Natural killer cell (primary cell): Measurements from ENCODE around the gene FRA10AC1. TPM values are rescaled to one million over a fixed set of nuclear protein-coding genes. Genes with fewer than 3 reads are reported as not detected.

Source experiments
- ATAC-seq, 3 donors: fragments of 150-1000 bp in 2 of 3; fragments of 200-7000 bp in 1 of 3; cut with Tn5 transposase; 1 replicate in 1 of 3; 2 replicates in 2 of 3; pipeline ENCODE4 v1.10.0; 2021; ENCODE audit warnings: mild to moderate bottlenecking in 2 of 3, moderate library complexity in 2 of 3
- DNase-seq, 2 donors: peaks; one replicate each; pipeline versions ENCODE4 v3.0.0 to v3.0.0-alpha.2; 2013 to 2021; ENCODE audit warnings: mixed read lengths in 1 of 2
- H3K27ac ChIP-seq: one replicate; pipeline ENCODE4 v1.5.1; 2013; ENCODE audit warnings: mild to moderate bottlenecking, low read length
- H3K27me3 ChIP-seq: one replicate; pipeline ENCODE4 v1.6.1; 2013; ENCODE audit warnings: low read length; ENCODE audit not compliant: control insufficient read depth, insufficient read depth
- H3K36me3 ChIP-seq: one replicate; pipeline ENCODE4 v1.6.1; 2013; ENCODE audit warnings: low read length; ENCODE audit not compliant: control insufficient read depth, insufficient read depth
- H3K4me1 ChIP-seq: one replicate; pipeline ENCODE4 v1.6.1; 2013; ENCODE audit warnings: low read length; ENCODE audit not compliant: control insufficient read depth, insufficient read depth
- H3K4me3 ChIP-seq: one replicate; pipeline ENCODE4 v1.5.1; 2013; ENCODE audit warnings: low read length
- H3K9me3 ChIP-seq: one replicate; pipeline ENCODE4 v1.6.1; 2013; ENCODE audit warnings: low read length; ENCODE audit not compliant: control insufficient read depth, insufficient read depth
- H3K27ac Mint-ChIP-seq, 2 donors: one replicate each; pipeline ENCODE4 v1.8.0; 2022; ENCODE audit warnings: mild to moderate bottlenecking in 2 of 2, mixed read lengths in 2 of 2, moderate library complexity in 1 of 2
- H3K27me3 Mint-ChIP-seq, 2 donors: one replicate each; pipeline ENCODE4 v1.8.0; 2022; ENCODE audit warnings: low read depth in 2 of 2, mixed read lengths in 2 of 2
- H3K36me3 Mint-ChIP-seq: one replicate; pipeline ENCODE4 v1.8.0; 2022; ENCODE audit warnings: mixed read lengths
- H3K4me1 Mint-ChIP-seq, 2 donors: one replicate each; pipeline ENCODE4 v1.8.0; 2022; ENCODE audit warnings: mixed read lengths in 2 of 2
- H3K4me3 Mint-ChIP-seq: one replicate; pipeline ENCODE4 v1.8.0; 2022; ENCODE audit warnings: mild to moderate bottlenecking, moderate library complexity, mixed read lengths
- H3K9me3 Mint-ChIP-seq, 2 donors: one replicate each; pipeline ENCODE4 v1.8.0; 2022; ENCODE audit warnings: mixed read lengths in 2 of 2
- WGBS: methylation state at CpG from one replicate; pipeline ENCODE4 v1.1.7; 2013; ENCODE audit warnings: missing lambda C conversion rate; ENCODE audit not compliant: insufficient coverage; 5-methylcytosine and 5-hydroxymethylcytosine counted together
- intact Hi-C: fragments of 100-400 bp; cut with micrococcal nuclease; formaldehyde crosslinking; loops from one replicate; pipeline ENCODE4 v1.14.2; 2022
- total RNA-seq, 4 donors: library from RNA; stranded (reverse); fragments of 120-200 nt in 1 of 4; gene quantifications; one replicate each; pipeline versions ENCODE4 v1.2.3 to v1.2.4, GENCODE V29; 2013 to 2022
- TF ChIP-seq, protein P1 (sequence below): fragments of 200-600 bp; IDR thresholded peaks from one replicate; pipeline ENCODE4 v1.8.0; 2022; ENCODE audit warnings: antibody characterized with exemption

The FRA10AC1 gene
- total RNA-seq, 3 donors from 2014 or later (not counting 1 experiment from before 2014, with no cell fraction given), result 8.3 to 18.7 (median 12.9) TPM

DNA sequence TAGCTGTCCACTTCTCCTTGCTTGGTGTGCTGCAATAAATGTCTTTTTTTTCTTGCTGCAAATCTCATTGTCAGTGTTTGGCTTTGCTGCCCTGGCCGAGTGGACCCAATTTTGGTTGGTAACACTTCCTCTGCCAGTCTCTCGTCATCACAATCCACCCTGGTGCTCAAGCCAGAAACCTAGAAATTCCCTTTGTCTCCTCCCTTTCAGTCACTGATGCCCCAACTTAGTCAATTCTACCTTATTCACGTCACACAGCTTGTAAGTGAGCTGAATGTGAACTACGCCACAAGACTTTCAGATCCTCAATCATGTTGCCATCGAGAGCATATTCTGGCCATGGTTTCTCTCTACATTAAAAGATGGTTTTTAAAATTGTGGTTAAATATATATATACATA is 13.0 kb upstream of the FRA10AC1 start:
- no peak for DNase-seq
- TF ChIP-seq, protein P1, sequence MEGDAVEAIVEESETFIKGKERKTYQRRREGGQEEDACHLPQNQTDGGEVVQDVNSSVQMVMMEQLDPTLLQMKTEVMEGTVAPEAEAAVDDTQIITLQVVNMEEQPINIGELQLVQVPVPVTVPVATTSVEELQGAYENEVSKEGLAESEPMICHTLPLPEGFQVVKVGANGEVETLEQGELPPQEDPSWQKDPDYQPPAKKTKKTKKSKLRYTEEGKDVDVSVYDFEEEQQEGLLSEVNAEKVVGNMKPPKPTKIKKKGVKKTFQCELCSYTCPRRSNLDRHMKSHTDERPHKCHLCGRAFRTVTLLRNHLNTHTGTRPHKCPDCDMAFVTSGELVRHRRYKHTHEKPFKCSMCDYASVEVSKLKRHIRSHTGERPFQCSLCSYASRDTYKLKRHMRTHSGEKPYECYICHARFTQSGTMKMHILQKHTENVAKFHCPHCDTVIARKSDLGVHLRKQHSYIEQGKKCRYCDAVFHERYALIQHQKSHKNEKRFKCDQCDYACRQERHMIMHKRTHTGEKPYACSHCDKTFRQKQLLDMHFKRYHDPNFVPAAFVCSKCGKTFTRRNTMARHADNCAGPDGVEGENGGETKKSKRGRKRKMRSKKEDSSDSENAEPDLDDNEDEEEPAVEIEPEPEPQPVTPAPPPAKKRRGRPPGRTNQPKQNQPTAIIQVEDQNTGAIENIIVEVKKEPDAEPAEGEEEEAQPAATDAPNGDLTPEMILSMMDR, result no peak

DNA sequence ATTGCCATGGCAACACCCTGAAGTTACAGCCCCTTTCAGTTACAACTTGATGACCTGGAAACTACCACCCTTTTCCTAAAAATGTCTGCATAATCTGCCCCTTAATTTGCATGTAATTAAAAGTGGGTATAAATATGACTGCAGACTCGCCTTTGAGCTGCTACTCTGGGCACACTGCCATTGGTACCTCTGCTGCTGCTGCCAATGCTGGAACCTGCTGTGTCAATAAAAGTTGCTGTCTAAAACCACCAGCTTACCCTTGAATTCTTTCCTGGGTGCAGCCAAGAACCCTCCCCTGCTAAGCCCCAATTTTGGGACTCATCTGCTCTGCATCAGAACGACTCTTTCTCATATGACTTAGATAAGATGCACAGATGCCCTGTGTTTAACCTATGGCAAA is 10.2 kb upstream of the FRA10AC1 start:
- Histone ChIP-seq H3K4me3 (no peak overlapping the region), H3K36me3 (no peaks in the 10 kb centered on the region), H3K4me1 (no peaks in the 10 kb centered on the region), H3K27me3 (no peaks in the 10 kb centered on the region), H3K9me3 (no peaks in the 10 kb centered on the region), H3K27ac (no peak overlapping the region)
- Mint-ChIP-seq H3K4me3 (no peak overlapping the region), H3K9me3 (no peaks in the 10 kb centered on the region), H3K4me1 (no peaks in the 10 kb centered on the region), H3K27ac (no peak overlapping the region), H3K36me3 (no peaks in the 10 kb centered on the region), H3K27me3 (peaks cover 3 to 27% of the 10 kb centered on the region in 2 donors)
- TF ChIP-seq, protein P1, result no peak
- ATAC-seq (no peak), DNase-seq (no peak)
- 89% methylated on average over 2 of the region's 2 CpGs for WGBS
- intact Hi-C loops, result no loop called here

More for the DNA sequence above, 13.0 kb upstream of the FRA10AC1 start:
- intact Hi-C loops, result no loop called here
- Histone ChIP-seq H3K27me3 (no peaks in the 10 kb centered on the region), H3K4me3 (no peak overlapping the region), H3K27ac (no peak overlapping the region), H3K4me1 (no peaks in the 10 kb centered on the region), H3K36me3 (no peaks in the 10 kb centered on the region), H3K9me3 (no peaks in the 10 kb centered on the region)
- Mint-ChIP-seq H3K4me3 (no peak overlapping the region), H3K27ac (no peak overlapping the region), H3K36me3 (no peaks in the 10 kb centered on the region), H3K9me3 (no peaks in the 10 kb centered on the region), H3K4me1 (no peaks in the 10 kb centered on the region), H3K27me3 (peaks cover 11 to 31% of the 10 kb centered on the region in 2 donors)
- no peak for ATAC-seq
- WGBS, result 73% methylated on average over 4 of the region's 5 CpGs

DNA sequence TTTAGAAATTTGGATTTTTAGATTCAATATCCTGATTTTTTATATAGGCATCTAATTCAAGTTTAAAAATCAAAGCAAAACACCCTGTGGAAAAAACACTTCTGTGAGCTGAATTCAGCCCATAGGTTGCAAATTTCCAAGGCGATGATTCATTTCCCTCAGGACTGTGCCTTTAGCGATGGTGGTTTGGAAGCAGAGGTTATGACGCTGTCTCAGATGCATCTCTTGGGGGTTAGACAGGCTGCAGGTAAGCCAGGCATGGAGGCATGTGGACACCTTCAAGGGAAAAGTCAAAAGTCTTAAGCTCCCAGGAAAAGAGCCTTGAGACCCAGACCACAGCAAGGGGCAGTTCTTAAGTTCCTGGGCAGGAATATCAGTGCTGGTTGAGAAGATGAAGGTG is 9.5 kb upstream of the FRA10AC1 start:
- WGBS, result 80% methylated on average over 3 of the region's 3 CpGs
- TF ChIP-seq, protein P1, result no peak
- Histone ChIP-seq H3K27ac (no peak overlapping the region), H3K36me3 (no peaks in the 10 kb centered on the region), H3K9me3 (no peaks in the 10 kb centered on the region), H3K4me3 (no peak overlapping the region), H3K4me1 (no peaks in the 10 kb centered on the region), H3K27me3 (no peaks in the 10 kb centered on the region)
- Mint-ChIP-seq H3K27ac (no peak overlapping the region), H3K27me3 (peaks cover 10 to 30% of the 10 kb centered on the region in 2 donors), H3K9me3 (no peaks in the 10 kb centered on the region), H3K36me3 (no peaks in the 10 kb centered on the region), H3K4me3 (no peak overlapping the region), H3K4me1 (no peaks in the 10 kb centered on the region)
- intact Hi-C loops, result no loop called here
- DNase-seq (no peak), ATAC-seq (no peak)

DNA sequence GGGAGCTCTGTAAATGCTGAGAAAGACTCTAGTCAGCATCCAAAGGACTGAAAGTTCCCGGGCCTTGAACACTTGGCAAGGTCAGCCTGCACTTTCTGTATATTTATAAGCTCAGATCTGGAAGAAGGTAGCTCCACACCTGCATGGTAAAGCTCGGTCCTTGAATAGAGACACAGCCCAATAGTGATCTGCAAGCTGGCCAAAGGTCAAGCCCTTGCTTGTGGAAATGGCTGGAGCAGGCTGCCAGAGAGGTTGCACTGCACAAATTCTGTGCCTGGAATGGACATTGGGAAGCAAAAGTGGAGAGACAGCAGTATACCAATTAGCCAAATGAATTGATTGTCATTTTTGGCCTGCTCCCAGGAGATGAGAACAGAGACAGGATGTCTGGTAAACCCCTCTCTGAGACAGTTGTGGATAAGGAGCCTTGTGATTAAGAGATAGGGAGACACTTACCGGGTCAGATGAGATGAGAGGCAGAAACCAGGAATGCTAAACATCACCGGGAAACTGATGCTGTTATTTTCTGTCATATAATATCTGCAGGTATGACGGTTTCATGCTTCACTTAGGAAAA is 8.0 kb upstream of the FRA10AC1 start:
- no peaks in the 10 kb centered on the region for H3K9me3 ChIP-seq
- Mint-ChIP-seq H3K36me3 (no peaks in the 10 kb centered on the region), H3K4me3 (no peak overlapping the region), H3K4me1 (no peaks in the 10 kb centered on the region), H3K9me3 (no peaks in the 10 kb centered on the region), H3K27me3 (peaks cover 14 to 28% of the 10 kb centered on the region in 2 donors), H3K27ac (no peak overlapping the region)
- no peaks in the 10 kb centered on the region for H3K27me3 ChIP-seq
- H3K4me1 ChIP-seq, result no peaks in the 10 kb centered on the region
- 88% methylated on average over 5 of the region's 5 CpGs for WGBS
- no peak overlapping the region for H3K27ac ChIP-seq
- H3K36me3 ChIP-seq, result no peaks in the 10 kb centered on the region
- DNase-seq (no peak), ATAC-seq (no peak)
- TF ChIP-seq, protein P1, result no peak
- intact Hi-C loops, result no loop called here
- no peak overlapping the region for H3K4me3 ChIP-seq
